K562 (cell line): Measurements from ENCODE around the gene GNAS-AS1. TPM values are rescaled to one million over a fixed set of nuclear protein-coding genes. Genes with fewer than 3 reads are reported as not detected.

Experiments
- ATAC-seq: fragments of 200-7000 bp; cut with Tn5 transposase; 3 replicates; pipeline ENCODE4 v1.9.1; 2020; ENCODE audit warnings: moderate library complexity
- BruUV-seq: library from RNA; stranded (reverse); fragments of 400-500 nt; replicated peaks from 2 replicates; lab custom pipeline; 2021; lab: Mats Ljungman, UMichigan
- CTCF ChIA-PET: fragments of 300-600 bp; formaldehyde crosslinking; extraction: SDS; loops from one replicate; lab custom pipeline; 2021; ENCODE audit warnings: low intra/inter-chr PET ratio; lab: Yijun Ruan, JAX
- POLR2A ChIA-PET: fragments of 300-600, 350-650 bp; sonication (Branson Sonifier 250); formaldehyde crosslinking; extraction: SDS; loops from one replicate; lab custom pipeline; 2021; ENCODE audit warnings: antibody characterized with exemption, inconsistent platforms; lab: Yijun Ruan, JAX
- DNase-seq, 4 experiments: peaks; one replicate each; pipeline versions ENCODE4 v3.0.0 to v3.0.0-alpha.2; 2011 to 2018; ENCODE audit warnings: low spot score in 3 of 4, mixed read lengths in 3 of 4; ENCODE audit errors: extremely low read depth in 1 of 4
- FAIRE-seq: peaks from 2 replicates; lab custom pipeline; 2011; peaks lifted over from hg19 to GRCh38; lab: Jason Lieb, UNC
- H2AFZ ChIP-seq: 2 replicates; pipeline ENCODE4 v1.6.0; 2011; ENCODE audit warnings: low read depth, low read length, control low read depth, inconsistent platforms
- H3K27ac ChIP-seq: fragments of 200-600 bp; 3 replicates; pipeline ENCODE4 v1.8.0; 2011; ENCODE audit warnings: low read depth, mild to moderate bottlenecking, control low read depth, inconsistent platforms, low read length, moderate library complexity, mixed read lengths; ENCODE audit errors: extremely low read depth
- H3K27me3 ChIP-seq, 2 experiments: fragments of 300-600 bp in 1 of 2; 2 replicates in 1 of 2; 3 replicates in 1 of 2; pipeline versions ENCODE4 v1.6.0 to v1.8.0; 2011; ENCODE audit warnings: inconsistent platforms in 2 of 2, low read length in 2 of 2, mild to moderate bottlenecking in 1 of 2, mixed read lengths in 1 of 2, moderate library complexity in 1 of 2; ENCODE audit not compliant: control insufficient read depth in 2 of 2, insufficient read depth in 2 of 2
- H3K36me3 ChIP-seq: fragments of 300-600 bp; 3 replicates; pipeline ENCODE4 v1.8.0; 2011; ENCODE audit warnings: mild to moderate bottlenecking, low read length, inconsistent platforms; ENCODE audit not compliant: control insufficient read depth, insufficient read depth
- H3K4me1 ChIP-seq, 2 experiments: fragments of 200-600 bp in 1 of 2; replicated peaks in 1 of 2; 2 replicates in 1 of 2; 3 replicates in 1 of 2; pipeline versions ENCODE4 v1.5.1 to v1.8.0; 2011; ENCODE audit warnings: inconsistent platforms in 2 of 2, low read length in 2 of 2, mild to moderate bottlenecking in 1 of 2, mixed read lengths in 1 of 2, moderate library complexity in 1 of 2; ENCODE audit not compliant: control insufficient read depth in 2 of 2, insufficient read depth in 2 of 2
- H3K4me2 ChIP-seq: 2 replicates; pipeline ENCODE4 v1.6.1; 2011; ENCODE audit warnings: low read length, control low read depth, inconsistent platforms, mixed read lengths; ENCODE audit not compliant: insufficient read depth
- H3K4me3 ChIP-seq: fragments of 200-600 bp; sonication (generic), shearing (Covaris generic); 2 replicates; pipeline ENCODE4 v1.5.1; 2016; ENCODE audit warnings: control low read depth, inconsistent platforms
- H3K79me2 ChIP-seq: fragments of 200-600 bp; 3 replicates; pipeline ENCODE4 v1.8.0; 2011; ENCODE audit warnings: low read length, inconsistent platforms; ENCODE audit not compliant: control insufficient read depth, insufficient read depth
- H3K9ac ChIP-seq, 2 experiments: 2 replicates each; pipeline versions ENCODE4 v1.6.0 to v1.6.1; 2011; ENCODE audit warnings: low read depth in 2 of 2, low read length in 2 of 2, control low read depth in 1 of 2, inconsistent platforms in 1 of 2, mild to moderate bottlenecking in 1 of 2, mixed read lengths in 1 of 2; ENCODE audit not compliant: insufficient read depth in 1 of 2
- H3K9me1 ChIP-seq: one replicate; pipeline ENCODE4 v1.6.0; 2011; ENCODE audit warnings: inconsistent platforms, mild to moderate bottlenecking, low read length, moderate library complexity; ENCODE audit not compliant: control insufficient read depth, insufficient read depth
- H3K9me3 ChIP-seq: replicated peaks from 2 replicates; pipeline ENCODE4 v1.5.1; 2011; ENCODE audit warnings: low read depth, low read length, inconsistent platforms; ENCODE audit not compliant: control insufficient read depth, insufficient read depth
- H4K20me1 ChIP-seq: replicated peaks from 2 replicates; pipeline ENCODE4 v1.6.1; 2011; ENCODE audit warnings: low read length, inconsistent platforms, mixed read lengths; ENCODE audit not compliant: control insufficient read depth, insufficient read depth
- CAMTA2 ChIP-seq: fragments of 250-450 bp; sonication (Bioruptor Pico); conservative IDR thresholded peaks from 2 replicates; pipeline ENCODE4 v1.5.1; 2022
- CCNT2 ChIP-seq: IDR thresholded peaks from 2 replicates; pipeline ENCODE4 v1.6.1; 2011; ENCODE audit warnings: borderline replicate concordance, low read depth, mild to moderate bottlenecking, moderate library complexity, mixed read lengths, low read length; ENCODE audit not compliant: insufficient read length; ENCODE audit errors: extremely low read depth
- CREM ChIP-seq: IDR thresholded peaks from 2 replicates; pipeline ENCODE4 v1.6.1; 2014; ENCODE audit warnings: antibody characterized with exemption, low read depth
- DACH1 ChIP-seq: fragments of 450-650 bp; IDR thresholded peaks from 2 replicates; pipeline ENCODE4 v1.6.1; 2018; ENCODE audit not compliant: partially characterized antibody
- FOSL1 ChIP-seq: fragments of 200-800 bp; sonication (Bioruptor generic); conservative IDR thresholded peaks from 2 replicates; pipeline ENCODE4 v1.6.1; 2016; ENCODE audit warnings: missing genetic modification characterization, missing compliant biosample characterization
- KDM5B ChIP-seq: fragments of 200-600 bp; sonication (generic); IDR thresholded peaks from 2 replicates; pipeline ENCODE4 v1.6.1; 2012; ENCODE audit warnings: low read depth, mild to moderate bottlenecking, moderate library complexity, low read length, control low read depth, inconsistent platforms; ENCODE audit not compliant: insufficient replicate concordance
- NONO ChIP-seq, 2 experiments: fragments of 200-400 bp in 1 of 2; fragments of 450-650 bp in 1 of 2; formaldehyde crosslinking in 1 of 2; IDR thresholded peaks; 2 replicates each; pipeline ENCODE4 v1.6.1; 2017; ENCODE audit warnings: low read depth in 2 of 2, mild to moderate bottlenecking in 2 of 2, moderate library complexity in 2 of 2, low read length in 1 of 2
- SMAD3 ChIP-seq: fragments of 450-650 bp; formaldehyde crosslinking; conservative IDR thresholded peaks from 2 replicates; pipeline ENCODE4 v1.4.0; 2020; ENCODE audit warnings: mild to moderate bottlenecking
- SREBF2 ChIP-seq: sonication (generic); formaldehyde crosslinking; IDR thresholded peaks from 2 replicates; pipeline ENCODE4 v1.4.0; 2020; ENCODE audit warnings: mild to moderate bottlenecking, missing genetic modification reagents
- TAF1 ChIP-seq: IDR thresholded peaks from 2 replicates; pipeline ENCODE4 v1.6.1; 2011; ENCODE audit warnings: mild to moderate bottlenecking, low read length, moderate library complexity; ENCODE audit not compliant: insufficient read depth, control insufficient read depth, severe bottlenecking; ENCODE audit errors: extremely low read depth
- TCF3 ChIP-seq: sonication (generic); formaldehyde crosslinking; IDR thresholded peaks from 2 replicates; pipeline ENCODE4 v1.4.0; 2020; ENCODE audit warnings: mild to moderate bottlenecking, missing genetic modification reagents
- ZMIZ1 ChIP-seq, 2 experiments: fragments of 150-350 bp in 1 of 2; IDR thresholded peaks; 2 replicates each; pipeline ENCODE4 v1.6.1; 2012 to 2016; ENCODE audit warnings: low read depth in 2 of 2, low read length in 2 of 2, mild to moderate bottlenecking in 1 of 2, moderate library complexity in 1 of 2
- ZNF584 ChIP-seq: fragments of 200-800 bp; sonication (Bioruptor generic); IDR thresholded peaks from 2 replicates; pipeline ENCODE4 v1.6.1; 2016; ENCODE audit warnings: low read depth, mild to moderate bottlenecking, missing genetic modification characterization, missing compliant biosample characterization
- WGBS: fragments of 100-300 bp; shearing (Covaris generic); methylation state at CpG from one replicate; pipeline ENCODE4 v1.1.6; 2016; ENCODE audit warnings: low coverage, mixed read lengths; ENCODE audit not compliant: insufficient coverage; ENCODE audit errors: missing lambda C conversion rate; 5-methylcytosine and 5-hydroxymethylcytosine counted together
- in situ Hi-C: fragments of 300-500 bp; cut with MboI; formaldehyde crosslinking; loops from 4 replicates; pipeline ENCODE4 v1.15.0; 2018; ENCODE audit warnings: inconsistent platforms, mixed read lengths
- intact Hi-C: fragments of 100-400 bp; cut with micrococcal nuclease; formaldehyde crosslinking; loops from 2 replicates; pipeline ENCODE4 v1.14.2; 2022
- polyA plus RNA-seq, 8 experiments: library from polyadenylated mRNA; depleted of rRNA in 4 of 8; stranded (reverse) in 5 of 8; unstranded in 3 of 8; fragments of >200 nt; fragmentation: Nextera tagmentation in 2 of 8; fragmentation: Illumina TruSeq in 1 of 8; extraction: Ambion mirVana in 2 of 8; extraction: Trizol in 1 of 8; gene quantifications; 2 replicates each; pipeline versions ENCODE4 v1.2.1 to v1.2.3, GENCODE V29; 2011 to 2014; ENCODE audit warnings: inconsistent platforms in 1 of 8, missing spikeins in 1 of 8
- total RNA-seq, 7 experiments: library from RNA; depleted of rRNA in 6 of 7; stranded (reverse); fragments of >200 nt in 6 of 7; fragmentation: Illumina TruSeq in 2 of 7; extraction: Trizol in 2 of 7; gene quantifications; 2 replicates each; pipeline versions ENCODE4 v1.2.1 to v1.2.3, GENCODE V29; 2011 to 2021; ENCODE audit warnings: low replicate concordance in 1 of 7
- TF ChIP-seq, protein P1 (sequence below): fragments of 450-650 bp; IDR thresholded peaks from 2 replicates; pipeline ENCODE4 v1.7.1; 2018; ENCODE audit warnings: mild to moderate bottlenecking, low read depth; ENCODE audit not compliant: partially characterized antibody

The GNAS-AS1 gene
- total and polyA plus RNA-seq, 9 of the 15 experiments (the other 6 are each of a cell fraction or from before 2014, with no cell fraction given) = 0.04 to 2.5 (median 0.25) TPM

DNA sequence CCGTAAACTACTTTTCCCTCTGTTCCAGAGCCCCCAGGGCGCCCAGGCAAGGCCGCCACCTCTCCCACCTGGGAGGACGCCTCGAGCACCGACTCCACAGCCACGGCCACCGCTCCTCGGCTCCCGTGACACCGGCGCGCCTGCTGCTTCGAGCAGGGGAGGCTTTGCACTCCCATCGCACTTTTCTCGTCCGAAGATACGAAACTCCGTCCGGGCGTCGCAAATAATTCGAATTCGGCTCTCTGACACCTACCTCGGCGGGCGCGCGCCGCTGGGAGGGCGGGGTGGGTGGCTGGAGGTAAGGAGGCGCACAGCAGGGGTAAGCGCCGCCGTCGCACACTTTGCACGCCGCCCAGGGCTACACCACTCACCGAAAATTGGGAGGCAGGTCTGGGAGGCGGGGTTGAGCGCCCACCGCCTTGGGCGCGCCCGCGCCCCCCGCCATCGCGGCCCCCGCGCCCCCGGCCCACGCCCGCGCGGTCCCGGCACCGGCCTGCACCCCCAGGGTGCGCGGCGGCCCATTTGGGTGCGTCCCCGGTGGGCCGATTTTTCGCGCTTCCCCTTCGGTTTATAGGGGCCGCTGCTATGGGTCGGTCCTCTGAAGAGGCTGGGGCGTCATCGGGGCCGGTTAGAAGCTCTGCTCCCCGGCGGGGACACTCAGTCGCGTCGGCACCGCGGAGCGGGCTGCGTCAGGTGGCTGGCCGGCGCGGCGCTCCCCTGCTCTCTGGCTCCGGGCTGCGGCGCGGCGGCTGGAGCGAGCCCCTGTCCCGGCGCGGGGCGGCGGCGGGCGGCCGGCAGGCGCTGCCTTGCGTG, 38.0 kb upstream of the GNAS-AS1 start:
- peak overlapping the region; percentile 92 for H3K4me3 ChIP-seq
- CTCF ChIA-PET = interaction anchor here (0.6 kb wide), 1 partner anchor 344 kb away, joined by 3 read pairs; no protein-coding TSS in a partner anchor
- POLR2A ChIA-PET = interaction anchor here (0.7 to 1.5 kb wide), 4 partner anchors 12 to 465 kb away, joined by 3 to 4 read pairs (median 4); no protein-coding TSS in a partner anchor
- DNase-seq (peak; percentile 65 to 81 (median 75)), FAIRE-seq (no peak), ATAC-seq (peak; percentile 61)
- H3K36me3 ChIP-seq = no peaks in the 10 kb centered on the region
- H3K9ac ChIP-seq = peak overlapping the region; percentile 73 to 90
- WGBS = 66% methylated on average over 32 of the region's 101 CpGs
- peaks cover 28% of the 10 kb centered on the region for H3K79me2 ChIP-seq
- peak overlapping the region; percentile 55 for H3K27ac ChIP-seq
- H2AFZ ChIP-seq = peak overlapping the region; percentile 75
- peak overlapping the region; percentile 75; the same call in 1 of the 2 replicates for H3K4me2 ChIP-seq
- no peaks in the 10 kb centered on the region for H3K9me1 ChIP-seq
- H4K20me1 ChIP-seq = no peaks in the 10 kb centered on the region
- in situ Hi-C loops = no loop called here
- H3K9me3 ChIP-seq = no peaks in the 10 kb centered on the region
- no TSS peak for BruUV-seq
- intact Hi-C loops = no loop called here
- peaks cover 2 to 20% of the 10 kb centered on the region in 2 experiments; a peak in 4 of 5 replicates for H3K4me1 ChIP-seq
- H3K27me3 ChIP-seq = no peaks in the 10 kb centered on the region
- TF ChIP-seq FOSL1 (tag) (no peak), SMAD3 (CRISPR knock-in tag) (no peak), ZNF584 (CRISPR knock-in tag) (no peak), DACH1 (no peak), TAF1 (peak; percentile 89), CREM (peak; percentile 96), CCNT2 (peak; percentile 26), TCF3 (CRISPR knock-in tag) (no peak), NONO (IDR thresholded peaks at IDR 0.05; ENCODE audit: low read depth in 2 of 2, low read length in 1 of 2) (peak; percentile 98), ZMIZ1 (IDR thresholded peaks at IDR 0.05; ENCODE audit: low read depth in 2 of 2, low read length in 2 of 2) (0 out of 4 replicates have a peak, but pooled peaks of 1 of the 2 experiments have one; percentile 17), KDM5B (peak; percentile 98), SREBF2 (CRISPR knock-in tag) (no peak), CAMTA2 (no peak)
- TF ChIP-seq, protein P1, sequence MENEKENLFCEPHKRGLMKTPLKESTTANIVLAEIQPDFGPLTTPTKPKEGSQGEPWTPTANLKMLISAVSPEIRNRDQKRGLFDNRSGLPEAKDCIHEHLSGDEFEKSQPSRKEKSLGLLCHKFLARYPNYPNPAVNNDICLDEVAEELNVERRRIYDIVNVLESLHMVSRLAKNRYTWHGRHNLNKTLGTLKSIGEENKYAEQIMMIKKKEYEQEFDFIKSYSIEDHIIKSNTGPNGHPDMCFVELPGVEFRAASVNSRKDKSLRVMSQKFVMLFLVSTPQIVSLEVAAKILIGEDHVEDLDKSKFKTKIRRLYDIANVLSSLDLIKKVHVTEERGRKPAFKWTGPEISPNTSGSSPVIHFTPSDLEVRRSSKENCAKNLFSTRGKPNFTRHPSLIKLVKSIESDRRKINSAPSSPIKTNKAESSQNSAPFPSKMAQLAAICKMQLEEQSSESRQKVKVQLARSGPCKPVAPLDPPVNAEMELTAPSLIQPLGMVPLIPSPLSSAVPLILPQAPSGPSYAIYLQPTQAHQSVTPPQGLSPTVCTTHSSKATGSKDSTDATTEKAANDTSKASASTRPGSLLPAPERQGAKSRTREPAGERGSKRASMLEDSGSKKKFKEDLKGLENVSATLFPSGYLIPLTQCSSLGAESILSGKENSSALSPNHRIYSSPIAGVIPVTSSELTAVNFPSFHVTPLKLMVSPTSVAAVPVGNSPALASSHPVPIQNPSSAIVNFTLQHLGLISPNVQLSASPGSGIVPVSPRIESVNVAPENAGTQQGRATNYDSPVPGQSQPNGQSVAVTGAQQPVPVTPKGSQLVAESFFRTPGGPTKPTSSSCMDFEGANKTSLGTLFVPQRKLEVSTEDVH = no peak
